H9 (cell line): ENCODE measurements around the gene FCGR3A. TPM values are rescaled to one million over a fixed set of nuclear protein-coding genes. Genes with fewer than 3 reads are reported as not detected.

ENCODE experiments used
- DNase-seq: peaks from one replicate; pipeline ENCODE4 v3.0.0-alpha.2; 2017
- H2AFZ ChIP-seq: one replicate; pipeline ENCODE4 v1.6.1; 2013; ENCODE audit warnings: mild to moderate bottlenecking, low read length, control low read depth, moderate library complexity
- H2AK5ac ChIP-seq: 2 replicates; pipeline ENCODE4 v1.6.1; 2013; ENCODE audit warnings: low read length, control low read depth, mixed read lengths; ENCODE audit not compliant: insufficient read length
- H2BK120ac ChIP-seq: one replicate; pipeline ENCODE4 v1.6.1; 2013; ENCODE audit warnings: low read depth, mild to moderate bottlenecking, low read length, control low read depth, inconsistent platforms; ENCODE audit not compliant: poor library complexity, severe bottlenecking
- H2BK12ac ChIP-seq: 2 replicates; pipeline ENCODE4 v1.6.1; 2013; ENCODE audit warnings: low read length, control low read depth, mixed read lengths, low read depth; ENCODE audit not compliant: insufficient read length
- H2BK15ac ChIP-seq: 2 replicates; pipeline ENCODE4 v1.6.1; 2013; ENCODE audit warnings: low read depth, low read length, control low read depth
- H2BK20ac ChIP-seq: one replicate; pipeline ENCODE4 v1.6.1; 2013; ENCODE audit warnings: low read depth, mild to moderate bottlenecking, low read length, control low read depth, inconsistent platforms; ENCODE audit not compliant: poor library complexity, severe bottlenecking
- H2BK5ac ChIP-seq: 2 replicates; pipeline ENCODE4 v1.6.1; 2013; ENCODE audit warnings: low read length, control low read depth, mixed read lengths; ENCODE audit not compliant: insufficient read length
- H3K14ac ChIP-seq: 2 replicates; pipeline ENCODE4 v1.6.1; 2013; ENCODE audit warnings: low read length, control low read depth; ENCODE audit not compliant: insufficient read depth
- H3K18ac ChIP-seq: 2 replicates; pipeline ENCODE4 v1.6.1; 2013; ENCODE audit warnings: low read depth, mild to moderate bottlenecking, mixed read lengths, low read length, control low read depth; ENCODE audit not compliant: insufficient read length
- H3K23ac ChIP-seq: 2 replicates; pipeline ENCODE4 v1.6.1; 2013; ENCODE audit warnings: low read length, control low read depth, mixed read lengths, low read depth; ENCODE audit not compliant: insufficient read length
- H3K23me2 ChIP-seq: 2 replicates; pipeline ENCODE4 v1.6.1; 2013; ENCODE audit warnings: low read depth, mild to moderate bottlenecking, mixed read lengths, low read length, control low read depth; ENCODE audit not compliant: insufficient read length, poor library complexity, severe bottlenecking
- H3K27ac ChIP-seq: 2 replicates; pipeline ENCODE4 v1.5.1; 2013; ENCODE audit warnings: low read length, control low read depth, mixed read lengths, low read depth; ENCODE audit not compliant: insufficient read length
- H3K27me3 ChIP-seq: 2 replicates; pipeline ENCODE4 v1.6.1; 2013; ENCODE audit warnings: low read length, control low read depth, inconsistent platforms; ENCODE audit not compliant: insufficient read depth
- H3K4ac ChIP-seq: 2 replicates; pipeline ENCODE4 v1.6.1; 2013; ENCODE audit warnings: low read depth, mild to moderate bottlenecking, control low read depth, inconsistent platforms, low read length, moderate library complexity
- H3K4me1 ChIP-seq: 2 replicates; pipeline ENCODE4 v1.6.1; 2013; ENCODE audit warnings: low read length, control low read depth, inconsistent platforms; ENCODE audit not compliant: insufficient read depth
- H3K4me2 ChIP-seq: 2 replicates; pipeline ENCODE4 v1.6.1; 2013; ENCODE audit warnings: low read length, control low read depth, mixed read lengths; ENCODE audit not compliant: insufficient read length, insufficient read depth
- H3K56ac ChIP-seq: 2 replicates; pipeline ENCODE4 v1.6.1; 2013; ENCODE audit warnings: low read depth, mild to moderate bottlenecking, mixed read lengths, low read length, control low read depth; ENCODE audit not compliant: insufficient read length
- H3K79me1 ChIP-seq: 2 replicates; pipeline ENCODE4 v1.6.1; 2013; ENCODE audit warnings: low read depth, mild to moderate bottlenecking, moderate library complexity, low read length, control low read depth, inconsistent platforms; ENCODE audit not compliant: insufficient read depth, poor library complexity, severe bottlenecking
- H3K79me2 ChIP-seq: 2 replicates; pipeline ENCODE4 v1.6.1; 2013; ENCODE audit warnings: low read length, control low read depth, inconsistent platforms; ENCODE audit not compliant: insufficient read depth
- H3K9ac ChIP-seq: 2 replicates; pipeline ENCODE4 v1.6.1; 2013; ENCODE audit warnings: low read length, control low read depth, mixed read lengths; ENCODE audit not compliant: insufficient read length; ENCODE audit errors: extremely low read depth
- H3K9me3 ChIP-seq: one replicate; pipeline ENCODE4 v1.6.1; 2013; ENCODE audit warnings: low read depth, low read length, inconsistent platforms; ENCODE audit not compliant: control insufficient read depth
- H3T11ph ChIP-seq: one replicate; pipeline ENCODE4 v1.6.1; 2013; ENCODE audit warnings: mild to moderate bottlenecking, low read length, control low read depth, inconsistent platforms
- H4K20me1 ChIP-seq: one replicate; pipeline ENCODE4 v1.6.1; 2013; ENCODE audit not compliant: control insufficient read depth, insufficient read length, insufficient read depth
- H4K5ac ChIP-seq: 2 replicates; pipeline ENCODE4 v1.6.1; 2013; ENCODE audit warnings: low read depth, mild to moderate bottlenecking, mixed read lengths, low read length, control low read depth; ENCODE audit not compliant: insufficient read length
- H4K8ac ChIP-seq: replicated peaks from 2 replicates; pipeline ENCODE4 v1.6.1; 2013; ENCODE audit warnings: low read length, control low read depth, mixed read lengths, low read depth; ENCODE audit not compliant: insufficient read length
- H4K91ac ChIP-seq: 2 replicates; pipeline ENCODE4 v1.6.1; 2013; ENCODE audit warnings: low read depth, mild to moderate bottlenecking, moderate library complexity, mixed read lengths, low read length, control low read depth; ENCODE audit not compliant: insufficient read length
- H3K27ac Mint-ChIP-seq, 3 experiments: 2 replicates in 2 of 3; 3 replicates in 1 of 3; pipeline ENCODE4 v1.8.0; 2020 to 2021; ENCODE audit warnings: mixed read lengths in 3 of 3, mild to moderate bottlenecking in 1 of 3, moderate library complexity in 1 of 3
- H3K27me3 Mint-ChIP-seq: 2 replicates; pipeline ENCODE4 v1.8.0; 2021; ENCODE audit warnings: low read depth, mild to moderate bottlenecking, moderate library complexity, mixed read lengths
- H3K36me3 Mint-ChIP-seq, 3 experiments: 2 replicates in 2 of 3; 3 replicates in 1 of 3; pipeline ENCODE4 v1.8.0; 2020 to 2021; ENCODE audit warnings: low read depth in 3 of 3, mixed read lengths in 3 of 3; ENCODE audit not compliant: insufficient read depth in 1 of 3
- H3K4me1 Mint-ChIP-seq, 2 experiments: 2 replicates each; pipeline ENCODE4 v1.8.0; 2020; ENCODE audit warnings: mixed read lengths in 2 of 2
- H3K4me3 Mint-ChIP-seq, 2 experiments: 2 replicates in 1 of 2; 3 replicates in 1 of 2; pipeline ENCODE4 v1.8.0; 2020 to 2021; ENCODE audit warnings: mild to moderate bottlenecking in 2 of 2, mixed read lengths in 2 of 2, moderate library complexity in 1 of 2
- H3K9me3 Mint-ChIP-seq, 2 experiments: 2 replicates in 1 of 2; 3 replicates in 1 of 2; pipeline ENCODE4 v1.8.0; 2020; ENCODE audit warnings: mild to moderate bottlenecking in 2 of 2, mixed read lengths in 2 of 2, moderate library complexity in 1 of 2
- total RNA-seq: library from RNA; stranded (reverse); gene quantifications from 2 replicates; pipeline ENCODE4 v1.2.1, GENCODE V29; 2021
- TF ChIP-seq, protein P1 (sequence below): fragments of 200-600 bp; sonication (generic); conservative IDR thresholded peaks from 3 replicates; pipeline ENCODE4 v1.8.0; 2021; ENCODE audit warnings: antibody characterized with exemption, mild to moderate bottlenecking

Gene FCGR3A
- total RNA-seq, 1 experiment from 2014 or later: not detected

DNA sequence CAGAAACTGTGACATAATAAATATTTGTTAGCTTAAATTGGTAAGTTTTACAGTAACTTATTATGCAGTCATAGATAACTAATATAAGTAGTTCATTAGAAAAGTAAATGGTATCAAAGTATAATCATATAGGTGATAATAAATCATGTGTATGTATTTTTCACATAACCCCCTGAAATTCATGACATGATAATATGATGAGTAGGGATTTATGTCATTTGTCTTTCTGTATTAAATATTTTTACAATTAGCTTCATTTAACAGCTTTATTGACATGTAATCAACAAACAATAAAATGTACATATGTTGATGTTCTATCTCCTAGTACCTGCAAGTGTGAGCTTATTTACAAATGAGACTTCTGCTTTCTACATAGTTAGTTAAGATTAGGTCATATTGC lies 54.1 kb downstream of the FCGR3A start:
- TF ChIP-seq, protein P1, sequence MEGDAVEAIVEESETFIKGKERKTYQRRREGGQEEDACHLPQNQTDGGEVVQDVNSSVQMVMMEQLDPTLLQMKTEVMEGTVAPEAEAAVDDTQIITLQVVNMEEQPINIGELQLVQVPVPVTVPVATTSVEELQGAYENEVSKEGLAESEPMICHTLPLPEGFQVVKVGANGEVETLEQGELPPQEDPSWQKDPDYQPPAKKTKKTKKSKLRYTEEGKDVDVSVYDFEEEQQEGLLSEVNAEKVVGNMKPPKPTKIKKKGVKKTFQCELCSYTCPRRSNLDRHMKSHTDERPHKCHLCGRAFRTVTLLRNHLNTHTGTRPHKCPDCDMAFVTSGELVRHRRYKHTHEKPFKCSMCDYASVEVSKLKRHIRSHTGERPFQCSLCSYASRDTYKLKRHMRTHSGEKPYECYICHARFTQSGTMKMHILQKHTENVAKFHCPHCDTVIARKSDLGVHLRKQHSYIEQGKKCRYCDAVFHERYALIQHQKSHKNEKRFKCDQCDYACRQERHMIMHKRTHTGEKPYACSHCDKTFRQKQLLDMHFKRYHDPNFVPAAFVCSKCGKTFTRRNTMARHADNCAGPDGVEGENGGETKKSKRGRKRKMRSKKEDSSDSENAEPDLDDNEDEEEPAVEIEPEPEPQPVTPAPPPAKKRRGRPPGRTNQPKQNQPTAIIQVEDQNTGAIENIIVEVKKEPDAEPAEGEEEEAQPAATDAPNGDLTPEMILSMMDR: no peak
- Histone ChIP-seq H3K79me2 (no peaks in the 10 kb centered on the region), H2BK15ac (no peak overlapping the region), H3K4me1 (no peaks in the 10 kb centered on the region), H3T11ph (no peak overlapping the region), H4K5ac (no peak overlapping the region), H3K79me1 (no peaks in the 10 kb centered on the region), H3K4ac (no peak overlapping the region), H3K23me2 (no peaks in the 10 kb centered on the region), H3K27me3 (no peaks in the 10 kb centered on the region), H3K27ac (no peak overlapping the region), H2BK5ac (no peak overlapping the region), H3K4me2 (no peak overlapping the region), H3K56ac (no peak overlapping the region), H3K9ac (no peak overlapping the region), H2BK20ac (no peak overlapping the region), H3K9me3 (no peaks in the 10 kb centered on the region), H3K23ac (no peak overlapping the region), H4K20me1 (no peaks in the 10 kb centered on the region), H3K14ac (no peak overlapping the region), H2BK120ac (no peak overlapping the region), H2AK5ac (no peak overlapping the region), H4K91ac (no peak overlapping the region), H2BK12ac (no peak overlapping the region), H3K18ac (no peak overlapping the region), H4K8ac (no peak overlapping the region), H2AFZ (no peak overlapping the region)
- no peaks in the 10 kb centered on the region for H3K36me3 Mint-ChIP-seq
- H3K4me1 Mint-ChIP-seq: 0 out of 4 replicates have a peak, but pooled peaks cover 0 to 3% of the 10 kb centered on the region in 2 experiments
- H3K4me3 Mint-ChIP-seq: no peak overlapping the region
- no peak for DNase-seq
- no peaks in the 10 kb centered on the region for H3K9me3 Mint-ChIP-seq
- H3K27ac Mint-ChIP-seq: no peak overlapping the region
- peaks cover 27% of the 10 kb centered on the region for H3K27me3 Mint-ChIP-seq
